HEK293 (cell line): ENCODE data around the gene OR2L13.

Source experiments
- BCL11A ChIP-seq: fragments of 450-650 bp; formaldehyde crosslinking; IDR thresholded peaks from 2 replicates; pipeline ENCODE4 v1.5.1; 2016; ENCODE audit warnings: low read depth, missing biosample characterization, missing genetic modification characterization
- ZBTB17 ChIP-seq: fragments of 450-650 bp; formaldehyde crosslinking; IDR thresholded peaks from 2 replicates; pipeline ENCODE4 v1.5.1; 2016; ENCODE audit warnings: missing biosample characterization, missing genetic modification characterization
- ZNF23 ChIP-seq: fragments of 450-650 bp; formaldehyde crosslinking; IDR thresholded peaks from 2 replicates; pipeline ENCODE4 v1.5.1; 2016; ENCODE audit warnings: missing biosample characterization, missing genetic modification characterization, borderline replicate concordance
- ZNF26 ChIP-seq: fragments of 450-650 bp; formaldehyde crosslinking; IDR thresholded peaks from 2 replicates; pipeline ENCODE4 v1.5.1; 2016; ENCODE audit warnings: missing biosample characterization, missing genetic modification characterization
- ZNF629 ChIP-seq: fragments of 450-650 bp; formaldehyde crosslinking; IDR thresholded peaks from 2 replicates; pipeline ENCODE4 v1.5.1; 2017; ENCODE audit warnings: missing biosample characterization, missing genetic modification characterization
- ZNF677 ChIP-seq: fragments of 450-650 bp; IDR thresholded peaks from 2 replicates; pipeline ENCODE4 v1.5.0; 2018; ENCODE audit warnings: missing biosample characterization, mild to moderate bottlenecking, missing genetic modification characterization, moderate library complexity
- TF ChIP-seq, protein P1 (sequence below): fragments of 450-650 bp; formaldehyde crosslinking; IDR thresholded peaks from 2 replicates; pipeline ENCODE4 v1.5.1; 2016; ENCODE audit warnings: missing biosample characterization, missing genetic modification characterization

- no peak for TF ChIP-seq ZNF677 (tag by site-specific recombination)
- TF ChIP-seq, protein P1, sequence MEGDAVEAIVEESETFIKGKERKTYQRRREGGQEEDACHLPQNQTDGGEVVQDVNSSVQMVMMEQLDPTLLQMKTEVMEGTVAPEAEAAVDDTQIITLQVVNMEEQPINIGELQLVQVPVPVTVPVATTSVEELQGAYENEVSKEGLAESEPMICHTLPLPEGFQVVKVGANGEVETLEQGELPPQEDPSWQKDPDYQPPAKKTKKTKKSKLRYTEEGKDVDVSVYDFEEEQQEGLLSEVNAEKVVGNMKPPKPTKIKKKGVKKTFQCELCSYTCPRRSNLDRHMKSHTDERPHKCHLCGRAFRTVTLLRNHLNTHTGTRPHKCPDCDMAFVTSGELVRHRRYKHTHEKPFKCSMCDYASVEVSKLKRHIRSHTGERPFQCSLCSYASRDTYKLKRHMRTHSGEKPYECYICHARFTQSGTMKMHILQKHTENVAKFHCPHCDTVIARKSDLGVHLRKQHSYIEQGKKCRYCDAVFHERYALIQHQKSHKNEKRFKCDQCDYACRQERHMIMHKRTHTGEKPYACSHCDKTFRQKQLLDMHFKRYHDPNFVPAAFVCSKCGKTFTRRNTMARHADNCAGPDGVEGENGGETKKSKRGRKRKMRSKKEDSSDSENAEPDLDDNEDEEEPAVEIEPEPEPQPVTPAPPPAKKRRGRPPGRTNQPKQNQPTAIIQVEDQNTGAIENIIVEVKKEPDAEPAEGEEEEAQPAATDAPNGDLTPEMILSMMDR (tag by site-specific recombination) = no peak
- TF ChIP-seq ZBTB17 (tag by site-specific recombination) = no peak
- TF ChIP-seq ZNF23 (tag by site-specific recombination) = no peak
- TF ChIP-seq BCL11A (tag by site-specific recombination) = no peak
- no peak for TF ChIP-seq ZNF629
- no peak for TF ChIP-seq ZNF26 (tag by site-specific recombination)
Observed at GRCh38 chr1:248111157-248111556, 16.2 kb downstream of the OR2L13 start.
